ENCODE measurements around the gene SNRPD2.

DNA sequence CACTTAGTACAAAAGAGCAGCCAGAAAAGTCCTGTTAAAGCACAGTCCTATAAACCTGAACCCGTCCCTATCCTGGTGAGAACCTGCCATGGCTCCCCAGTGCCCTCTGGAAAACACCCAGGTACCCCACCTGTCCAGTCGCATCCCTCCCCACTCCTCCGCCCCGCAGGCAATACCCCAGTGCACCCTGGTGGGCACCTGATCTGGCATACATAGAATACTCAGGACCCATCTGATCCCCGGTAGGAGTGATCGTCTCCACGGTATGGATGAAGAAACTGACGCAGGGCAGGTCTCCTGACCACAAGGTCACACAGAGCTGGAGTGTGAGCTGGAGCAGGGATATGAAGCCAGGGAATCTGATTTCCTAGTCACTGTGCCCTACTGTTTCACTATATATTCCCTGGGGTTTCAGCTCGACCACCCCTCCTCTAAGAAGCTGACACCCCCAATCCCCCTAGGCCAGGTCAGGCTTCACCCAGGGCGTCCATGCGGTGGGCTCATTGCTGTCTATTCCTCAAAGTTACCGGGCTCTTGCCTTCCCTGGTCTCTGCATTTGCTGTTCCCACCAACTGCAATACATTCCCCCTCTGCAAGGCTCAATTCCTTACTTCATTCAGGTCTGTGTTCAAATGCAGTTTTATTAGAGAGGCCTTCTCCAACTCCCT is 26.4 kb upstream of the SNRPD2 start:
- TF ChIP-seq SUZ12 (IDR thresholded peaks at IDR 0.05) (no peak), SP1 (IDR thresholded peaks at IDR 0.05) (no peak), TARDBP (IDR thresholded peaks at IDR 0.05) (no peak), BHLHE40 (IDR thresholded peaks at IDR 0.05; ENCODE audit: borderline replicate concordance) (no peak), FOXM1 (IDR thresholded peaks at IDR 0.05; ENCODE audit: borderline replicate concordance) (no peak), ZNF384 (IDR thresholded peaks at IDR 0.05) (no peak), NFRKB (IDR thresholded peaks at IDR 0.05) (no peak), FOXA1 (IDR thresholded peaks at IDR 0.05) (no peak), L3MBTL2 (conservative IDR thresholded peaks at IDR 0.05) (no peak), HDGF (IDR thresholded peaks at IDR 0.05; ENCODE audit: borderline replicate concordance) (no peak), ELF4 (IDR thresholded peaks at IDR 0.05) (no peak), LEF1 (IDR thresholded peaks at IDR 0.05; ENCODE audit: borderline replicate concordance) (no peak), ARNT (IDR thresholded peaks at IDR 0.05) (no peak)
